K562 (cell line): Measurements from ENCODE around the gene PLEKHH2. TPM values are rescaled to one million over a fixed set of nuclear protein-coding genes. Genes with fewer than 3 reads are reported as not detected.

Experiments used
- ATAC-seq: fragments of 200-7000 bp; cut with Tn5 transposase; 3 replicates; pipeline ENCODE4 v1.9.1; 2020; ENCODE audit warnings: moderate library complexity
- BruUV-seq: library from RNA; stranded (reverse); fragments of 400-500 nt; replicated peaks from 2 replicates; lab custom pipeline; 2021; lab: Mats Ljungman, UMichigan
- CTCF ChIA-PET: fragments of 300-600 bp; formaldehyde crosslinking; extraction: SDS; loops from one replicate; lab custom pipeline; 2021; ENCODE audit warnings: low intra/inter-chr PET ratio; lab: Yijun Ruan, JAX
- POLR2A ChIA-PET: fragments of 300-600, 350-650 bp; sonication (Branson Sonifier 250); formaldehyde crosslinking; extraction: SDS; loops from one replicate; lab custom pipeline; 2021; ENCODE audit warnings: antibody characterized with exemption, inconsistent platforms; lab: Yijun Ruan, JAX
- DNase-seq, 4 experiments: peaks; one replicate each; pipeline versions ENCODE4 v3.0.0 to v3.0.0-alpha.2; 2011 to 2018; ENCODE audit warnings: low spot score in 3 of 4, mixed read lengths in 3 of 4; ENCODE audit errors: extremely low read depth in 1 of 4
- FAIRE-seq: peaks from 2 replicates; lab custom pipeline; 2011; peaks lifted over from hg19 to GRCh38; lab: Jason Lieb, UNC
- H2AFZ ChIP-seq: 2 replicates; pipeline ENCODE4 v1.6.0; 2011; ENCODE audit warnings: low read depth, low read length, control low read depth, inconsistent platforms
- H3K27ac ChIP-seq: fragments of 200-600 bp; 3 replicates; pipeline ENCODE4 v1.8.0; 2011; ENCODE audit warnings: low read depth, mild to moderate bottlenecking, control low read depth, inconsistent platforms, low read length, moderate library complexity, mixed read lengths; ENCODE audit errors: extremely low read depth
- H3K27me3 ChIP-seq, 2 experiments: fragments of 300-600 bp in 1 of 2; 2 replicates in 1 of 2; 3 replicates in 1 of 2; pipeline versions ENCODE4 v1.6.0 to v1.8.0; 2011; ENCODE audit warnings: inconsistent platforms in 2 of 2, low read length in 2 of 2, mild to moderate bottlenecking in 1 of 2, mixed read lengths in 1 of 2, moderate library complexity in 1 of 2; ENCODE audit not compliant: control insufficient read depth in 2 of 2, insufficient read depth in 2 of 2
- H3K36me3 ChIP-seq: fragments of 300-600 bp; 3 replicates; pipeline ENCODE4 v1.8.0; 2011; ENCODE audit warnings: mild to moderate bottlenecking, low read length, inconsistent platforms; ENCODE audit not compliant: control insufficient read depth, insufficient read depth
- H3K4me1 ChIP-seq, 2 experiments: fragments of 200-600 bp in 1 of 2; replicated peaks in 1 of 2; 2 replicates in 1 of 2; 3 replicates in 1 of 2; pipeline versions ENCODE4 v1.5.1 to v1.8.0; 2011; ENCODE audit warnings: inconsistent platforms in 2 of 2, low read length in 2 of 2, mild to moderate bottlenecking in 1 of 2, mixed read lengths in 1 of 2, moderate library complexity in 1 of 2; ENCODE audit not compliant: control insufficient read depth in 2 of 2, insufficient read depth in 2 of 2
- H3K4me2 ChIP-seq: 2 replicates; pipeline ENCODE4 v1.6.1; 2011; ENCODE audit warnings: low read length, control low read depth, inconsistent platforms, mixed read lengths; ENCODE audit not compliant: insufficient read depth
- H3K4me3 ChIP-seq: fragments of 200-600 bp; sonication (generic), shearing (Covaris generic); 2 replicates; pipeline ENCODE4 v1.5.1; 2016; ENCODE audit warnings: control low read depth, inconsistent platforms
- H3K79me2 ChIP-seq: fragments of 200-600 bp; 3 replicates; pipeline ENCODE4 v1.8.0; 2011; ENCODE audit warnings: low read length, inconsistent platforms; ENCODE audit not compliant: control insufficient read depth, insufficient read depth
- H3K9ac ChIP-seq, 2 experiments: 2 replicates each; pipeline versions ENCODE4 v1.6.0 to v1.6.1; 2011; ENCODE audit warnings: low read depth in 2 of 2, low read length in 2 of 2, control low read depth in 1 of 2, inconsistent platforms in 1 of 2, mild to moderate bottlenecking in 1 of 2, mixed read lengths in 1 of 2; ENCODE audit not compliant: insufficient read depth in 1 of 2
- H3K9me1 ChIP-seq: one replicate; pipeline ENCODE4 v1.6.0; 2011; ENCODE audit warnings: inconsistent platforms, mild to moderate bottlenecking, low read length, moderate library complexity; ENCODE audit not compliant: control insufficient read depth, insufficient read depth
- H3K9me3 ChIP-seq: replicated peaks from 2 replicates; pipeline ENCODE4 v1.5.1; 2011; ENCODE audit warnings: low read depth, low read length, inconsistent platforms; ENCODE audit not compliant: control insufficient read depth, insufficient read depth
- H4K20me1 ChIP-seq: replicated peaks from 2 replicates; pipeline ENCODE4 v1.6.1; 2011; ENCODE audit warnings: low read length, inconsistent platforms, mixed read lengths; ENCODE audit not compliant: control insufficient read depth, insufficient read depth
- C11orf30 ChIP-seq: fragments of 450-650 bp; IDR thresholded peaks from 2 replicates; pipeline ENCODE4 v1.6.1; 2016; ENCODE audit warnings: low read depth, mild to moderate bottlenecking
- HNRNPH1 ChIP-seq: fragments of 200-400 bp; formaldehyde crosslinking; optimal IDR thresholded peaks from 2 replicates; pipeline ENCODE3; 2017; ENCODE audit warnings: low read depth, mild to moderate bottlenecking, low read length, moderate library complexity
- JUND ChIP-seq, 2 experiments: IDR thresholded peaks; 2 replicates in 1 of 2; 3 replicates in 1 of 2; pipeline ENCODE4 v1.6.1; 2011; ENCODE audit warnings: borderline replicate concordance in 2 of 2, low read depth in 2 of 2, low read length in 2 of 2, improper control_type of control experiment in 1 of 2, missing biosample characterization in 1 of 2, missing genetic modification characterization in 1 of 2, missing genetic modification reagents in 1 of 2
- RCOR1 ChIP-seq, 2 experiments: IDR thresholded peaks; 2 replicates each; pipeline ENCODE4 v1.6.1; 2012; ENCODE audit warnings: low read depth in 2 of 2, low read length in 2 of 2, borderline replicate concordance in 1 of 2, improper control_type of control experiment in 1 of 2
- REST ChIP-seq, 2 experiments: fragments of 450-650 bp; formaldehyde crosslinking in 1 of 2; IDR thresholded peaks; 2 replicates each; pipeline versions ENCODE4 v1.4.0 to v1.6.1; 2014 to 2020; ENCODE audit warnings: mild to moderate bottlenecking in 2 of 2, borderline replicate concordance in 1 of 2, low read depth in 1 of 2
- SMC3 ChIP-seq: conservative IDR thresholded peaks from 2 replicates; pipeline ENCODE4 v1.6.1; 2011; ENCODE audit warnings: low read depth, low read length, improper control_type of control experiment; ENCODE audit not compliant: insufficient read depth
- STAG1 ChIP-seq: sonication (generic); formaldehyde crosslinking; IDR thresholded peaks from 2 replicates; pipeline ENCODE4 v1.5.0; 2020; ENCODE audit warnings: missing genetic modification reagents, borderline replicate concordance
- SUPT5H ChIP-seq: fragments of 450-650 bp; IDR thresholded peaks from 2 replicates; pipeline ENCODE4 v1.6.1; 2016
- WGBS: fragments of 100-300 bp; shearing (Covaris generic); methylation state at CpG from one replicate; pipeline ENCODE4 v1.1.6; 2016; ENCODE audit warnings: low coverage, mixed read lengths; ENCODE audit not compliant: insufficient coverage; ENCODE audit errors: missing lambda C conversion rate; 5-methylcytosine and 5-hydroxymethylcytosine counted together
- in situ Hi-C: fragments of 300-500 bp; cut with MboI; formaldehyde crosslinking; loops from 4 replicates; pipeline ENCODE4 v1.15.0; 2018; ENCODE audit warnings: inconsistent platforms, mixed read lengths
- intact Hi-C: fragments of 100-400 bp; cut with micrococcal nuclease; formaldehyde crosslinking; loops from 2 replicates; pipeline ENCODE4 v1.14.2; 2022
- polyA plus RNA-seq, 8 experiments: library from polyadenylated mRNA; depleted of rRNA in 4 of 8; stranded (reverse) in 5 of 8; unstranded in 3 of 8; fragments of >200 nt; fragmentation: Nextera tagmentation in 2 of 8; fragmentation: Illumina TruSeq in 1 of 8; extraction: Ambion mirVana in 2 of 8; extraction: Trizol in 1 of 8; gene quantifications; 2 replicates each; pipeline versions ENCODE4 v1.2.1 to v1.2.3, GENCODE V29; 2011 to 2014; ENCODE audit warnings: inconsistent platforms in 1 of 8, missing spikeins in 1 of 8
- total RNA-seq, 7 experiments: library from RNA; depleted of rRNA in 6 of 7; stranded (reverse); fragments of >200 nt in 6 of 7; fragmentation: Illumina TruSeq in 2 of 7; extraction: Trizol in 2 of 7; gene quantifications; 2 replicates each; pipeline versions ENCODE4 v1.2.1 to v1.2.3, GENCODE V29; 2011 to 2021; ENCODE audit warnings: low replicate concordance in 1 of 7
- TF ChIP-seq, protein P1 (sequence below): fragments of 250-450 bp; sonication (Bioruptor Pico); IDR thresholded peaks from 2 replicates; pipeline ENCODE4 v1.4.0; 2020; ENCODE audit warnings: mild to moderate bottlenecking, moderate library complexity, borderline replicate concordance

Gene PLEKHH2
- total and polyA plus RNA-seq, 9 of the 15 experiments (the other 6 are each of a cell fraction or from before 2014, with no cell fraction given): 0.77 to 13.5 (median 2.7) TPM

GRCh38 chr2:43609290-43609918, 27.7 kb upstream of the PLEKHH2 start:
- CTCF ChIA-PET: interaction anchor here (0.6 to 2.0 kb wide), 7 partner anchors 13 to 1988 kb away, joined by 3 to 23 read pairs (median 3); partner anchors contain the start of gene THADA
- ATAC-seq (peak; percentile 89), FAIRE-seq (peak; percentile 92), DNase-seq (peak; percentile 54 to 74 (median 67))
- H3K9ac ChIP-seq: no peak overlapping the region
- in situ Hi-C loops: no loop called here
- no peaks in the 10 kb centered on the region for H3K36me3 ChIP-seq
- no TSS peak for BruUV-seq
- H3K79me2 ChIP-seq: no peaks in the 10 kb centered on the region
- H3K9me3 ChIP-seq: no peaks in the 10 kb centered on the region
- H4K20me1 ChIP-seq: no peaks in the 10 kb centered on the region
- POLR2A ChIA-PET: interaction anchor here (0.6 kb wide), 2 partner anchors 1071 to 1162 kb away, joined by 3 read pairs; no protein-coding TSS in a partner anchor
- no peak overlapping the region for H2AFZ ChIP-seq
- H3K4me2 ChIP-seq: no peak overlapping the region
- H3K27ac ChIP-seq: no peak overlapping the region
- no peak overlapping the region for H3K4me3 ChIP-seq
- H3K9me1 ChIP-seq: no peaks in the 10 kb centered on the region
- WGBS: 23% methylated on average over 6 of the region's 6 CpGs
- peaks cover 0 to 2% of the 10 kb centered on the region in 2 experiments; a peak in 1 of 5 replicates for H3K4me1 ChIP-seq
- no peaks in the 10 kb centered on the region for H3K27me3 ChIP-seq
- intact Hi-C loops: loop anchor here (1.0 to 5.0 kb wide), 2 partner anchors 662 to 781 kb away; no protein-coding TSS in a partner anchor
- TF ChIP-seq C11orf30: no peak
- no peak for TF ChIP-seq HNRNPH1
- 0 out of 2 replicates have a peak, but pooled peaks have one; percentile 15 for TF ChIP-seq JUND (IDR thresholded peaks at IDR 0.05; ENCODE audit: borderline replicate concordance, low read depth, low read length)
- no peak for TF ChIP-seq JUND (tag; IDR thresholded peaks at IDR 0.05; ENCODE audit: borderline replicate concordance, low read depth, low read length)
- no peak for TF ChIP-seq SUPT5H
- peak; percentile 47; the same call in 1 of the 2 replicates for TF ChIP-seq STAG1 (CRISPR knock-in tag)
- peak; percentile 58; the same call in 1 of the 2 replicates for TF ChIP-seq SMC3
- 0 out of 4 replicates have a peak, but pooled peaks of 1 of the 2 experiments have one; percentile 25 for TF ChIP-seq RCOR1 (IDR thresholded peaks at IDR 0.05; ENCODE audit: borderline replicate concordance in 1 of 2, low read depth in 2 of 2, low read length in 2 of 2)
- peak; percentile 63; the same call in 1 of the 2 replicates for TF ChIP-seq REST (IDR thresholded peaks at IDR 0.05; ENCODE audit: borderline replicate concordance)
- TF ChIP-seq REST (CRISPR knock-in tag; IDR thresholded peaks at IDR 0.05; ENCODE audit: low read depth): no peak
- TF ChIP-seq, protein P1, sequence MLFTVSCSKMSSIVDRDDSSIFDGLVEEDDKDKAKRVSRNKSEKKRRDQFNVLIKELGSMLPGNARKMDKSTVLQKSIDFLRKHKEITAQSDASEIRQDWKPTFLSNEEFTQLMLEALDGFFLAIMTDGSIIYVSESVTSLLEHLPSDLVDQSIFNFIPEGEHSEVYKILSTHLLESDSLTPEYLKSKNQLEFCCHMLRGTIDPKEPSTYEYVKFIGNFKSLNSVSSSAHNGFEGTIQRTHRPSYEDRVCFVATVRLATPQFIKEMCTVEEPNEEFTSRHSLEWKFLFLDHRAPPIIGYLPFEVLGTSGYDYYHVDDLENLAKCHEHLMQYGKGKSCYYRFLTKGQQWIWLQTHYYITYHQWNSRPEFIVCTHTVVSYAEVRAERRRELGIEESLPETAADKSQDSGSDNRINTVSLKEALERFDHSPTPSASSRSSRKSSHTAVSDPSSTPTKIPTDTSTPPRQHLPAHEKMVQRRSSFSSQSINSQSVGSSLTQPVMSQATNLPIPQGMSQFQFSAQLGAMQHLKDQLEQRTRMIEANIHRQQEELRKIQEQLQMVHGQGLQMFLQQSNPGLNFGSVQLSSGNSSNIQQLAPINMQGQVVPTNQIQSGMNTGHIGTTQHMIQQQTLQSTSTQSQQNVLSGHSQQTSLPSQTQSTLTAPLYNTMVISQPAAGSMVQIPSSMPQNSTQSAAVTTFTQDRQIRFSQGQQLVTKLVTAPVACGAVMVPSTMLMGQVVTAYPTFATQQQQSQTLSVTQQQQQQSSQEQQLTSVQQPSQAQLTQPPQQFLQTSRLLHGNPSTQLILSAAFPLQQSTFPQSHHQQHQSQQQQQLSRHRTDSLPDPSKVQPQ: no peak
